Measurements from ENCODE around the gene FOXD4L6. TPM values are rescaled to one million over a fixed set of nuclear protein-coding genes. Genes with fewer than 3 reads are reported as not detected.
"Not testable (repeated sequence)": the region's sequence is repeated elsewhere in the genome, so short reads cannot be mapped to it uniquely, and the experiment has no call there.

FOXD4L6 gene
- not detected in 2 replicates for total RNA-seq (ENCODE audit: low replicate concordance)

GRCh38 chr9:41128581-41128980 is at the start of gene FOXD4L6:
TSS of gene FOXD4L6 (minus strand) at chr9:41128681. CDS start at chr9:41128383, 298 bp downstream.
- not testable (repeated sequence) for H3K4me3 ChIP-seq (ENCODE audit: low read depth, low read length); DNase-seq (ENCODE audit: low read depth)

GRCh38 chr9:41174994-41175393 is 46.5 kb upstream of the FOXD4L6 start:
- not testable (repeated sequence) for DNase-seq (ENCODE audit: low read depth); H3K4me3 ChIP-seq (ENCODE audit: low read depth, low read length)

GRCh38 chr9:41150116-41150515 is 21.6 kb upstream of the FOXD4L6 start:
- not testable (repeated sequence) for H3K4me3 ChIP-seq (ENCODE audit: low read depth, low read length); DNase-seq (ENCODE audit: low read depth)

- not testable (repeated sequence) for H3K4me3 ChIP-seq (ENCODE audit: low read depth, low read length); DNase-seq (ENCODE audit: low read depth)
Observed at GRCh38 chr9:41141878-41142277, 13.4 kb upstream of the FOXD4L6 start.

- DNase-seq (ENCODE audit: low read depth); H3K4me3 ChIP-seq (ENCODE audit: low read depth, low read length): not testable (repeated sequence)
Observed at GRCh38 chr9:41126746-41127446, 1.6 kb downstream of the FOXD4L6 start.

- not testable (repeated sequence) for H3K4me3 ChIP-seq (ENCODE audit: low read depth, low read length); DNase-seq (ENCODE audit: low read depth)
Observed at GRCh38 chr9:41125936-41126335, 2.5 kb downstream of the FOXD4L6 start.

- not testable (repeated sequence) for H3K4me3 ChIP-seq (ENCODE audit: low read depth, low read length); DNase-seq (ENCODE audit: low read depth)
Observed at GRCh38 chr9:41125109-41125658, 3.3 kb downstream of the FOXD4L6 start.

GRCh38 chr9:41124250-41125108 is 4.0 kb downstream of the FOXD4L6 start:
- DNase-seq (ENCODE audit: low read depth); H3K4me3 ChIP-seq (ENCODE audit: low read depth, low read length): not testable (repeated sequence)

- not testable (repeated sequence) for DNase-seq (ENCODE audit: low read depth); H3K4me3 ChIP-seq (ENCODE audit: low read depth, low read length)
Observed at GRCh38 chr9:41123812-41124211, 4.7 kb downstream of the FOXD4L6 start.

- H3K4me3 ChIP-seq (ENCODE audit: low read depth, low read length), result not testable (repeated sequence)
Observed at GRCh38 chr9:41123396-41123795, 5.1 kb downstream of the FOXD4L6 start.

GRCh38 chr9:41120696-41121095 is 7.8 kb downstream of the FOXD4L6 start:
- DNase-seq (ENCODE audit: low read depth); H3K4me3 ChIP-seq (ENCODE audit: low read depth, low read length): not testable (repeated sequence)

More at GRCh38 chr9:41123396-41123795, 5.1 kb downstream of the FOXD4L6 start:
- not testable (repeated sequence) for DNase-seq (ENCODE audit: low read depth)

GRCh38 chr9:41119719-41120118 is 8.8 kb downstream of the FOXD4L6 start:
- DNase-seq (ENCODE audit: low read depth), result not testable (repeated sequence)

GRCh38 chr9:41119311-41119710 is 9.2 kb downstream of the FOXD4L6 start:
- DNase-seq (ENCODE audit: low read depth); H3K4me3 ChIP-seq (ENCODE audit: low read depth, low read length): not testable (repeated sequence)

More at GRCh38 chr9:41119719-41120118, 8.8 kb downstream of the FOXD4L6 start:
- not testable (repeated sequence) for H3K4me3 ChIP-seq (ENCODE audit: low read depth, low read length)

- not testable (repeated sequence) for DNase-seq (ENCODE audit: low read depth); H3K4me3 ChIP-seq (ENCODE audit: low read depth, low read length)
Observed at GRCh38 chr9:41113348-41113747, 15.1 kb downstream of the FOXD4L6 start.

GRCh38 chr9:41111414-41111813 is 17.1 kb downstream of the FOXD4L6 start:
- not testable (repeated sequence) for H3K4me3 ChIP-seq (ENCODE audit: low read depth, low read length); DNase-seq (ENCODE audit: low read depth)

- DNase-seq (ENCODE audit: low read depth), result not testable (repeated sequence)
Observed at GRCh38 chr9:41110913-41111312, 17.6 kb downstream of the FOXD4L6 start.

GRCh38 chr9:41109253-41109652 is 19.2 kb downstream of the FOXD4L6 start:
- not testable (repeated sequence) for H3K4me3 ChIP-seq (ENCODE audit: low read depth, low read length); DNase-seq (ENCODE audit: low read depth)

More at GRCh38 chr9:41110913-41111312, 17.6 kb downstream of the FOXD4L6 start:
- not testable (repeated sequence) for H3K4me3 ChIP-seq (ENCODE audit: low read depth, low read length)

- DNase-seq (ENCODE audit: low read depth), result not testable (repeated sequence)
Observed at GRCh38 chr9:41108816-41109215, 19.7 kb downstream of the FOXD4L6 start.

More at GRCh38 chr9:41108816-41109215, 19.7 kb downstream of the FOXD4L6 start:
- H3K4me3 ChIP-seq (ENCODE audit: low read depth, low read length), result not testable (repeated sequence)
